Activated CD8-positive, alpha-beta T cell treated with anti-CD3 and anti-CD28 coated beads for 36 hours (primary cell): Measurements from ENCODE around the gene ATP8A1. TPM values are rescaled to one million over a fixed set of nuclear protein-coding genes. Genes with fewer than 3 reads are reported as not detected.

ENCODE experiments used
- ATAC-seq: fragments of 200-7000 bp; cut with Tn5 transposase; one replicate; pipeline ENCODE4 v1.10.0; 2021; ENCODE audit warnings: mild to moderate bottlenecking, moderate library complexity
- CTCF ChIA-PET: fragments of 350-600 bp; sonication (Branson Sonifier 250); formaldehyde crosslinking; loops from one replicate; lab custom pipeline; 2021; ENCODE audit warnings: antibody characterized with exemption; lab: Charles Lee
- POLR2A ChIA-PET: fragments of 350-600 bp; sonication (Branson Sonifier 250); formaldehyde crosslinking; loops from one replicate; lab custom pipeline; 2021; ENCODE audit warnings: antibody characterized with exemption; lab: Charles Lee
- DNase-seq: peaks from one replicate; pipeline ENCODE4 v3.0.0-alpha.2; 2020
- H3K27ac Mint-ChIP-seq: one replicate; pipeline ENCODE4 v1.8.0; 2021; ENCODE audit warnings: mild to moderate bottlenecking, mixed read lengths
- H3K27me3 Mint-ChIP-seq: one replicate; pipeline ENCODE4 v1.8.0; 2021; ENCODE audit warnings: mixed read lengths
- H3K36me3 Mint-ChIP-seq: one replicate; pipeline ENCODE4 v1.8.0; 2021; ENCODE audit warnings: low read depth, mixed read lengths
- H3K4me1 Mint-ChIP-seq: one replicate; pipeline ENCODE4 v1.8.0; 2021; ENCODE audit warnings: low read depth, mixed read lengths
- H3K4me3 Mint-ChIP-seq: one replicate; pipeline ENCODE4 v1.8.0; 2021; ENCODE audit warnings: mild to moderate bottlenecking, moderate library complexity, mixed read lengths
- H3K9me3 Mint-ChIP-seq: one replicate; pipeline ENCODE4 v1.8.0; 2021; ENCODE audit warnings: mixed read lengths
- intact Hi-C: fragments of 100-400 bp; cut with micrococcal nuclease; formaldehyde crosslinking; loops from one replicate; pipeline ENCODE4 v1.10.0; 2022
- total RNA-seq, 2 experiments: library from RNA; stranded (reverse); gene quantifications; one replicate each; pipeline ENCODE4 v1.2.3, GENCODE V29; 2021
- TF ChIP-seq, protein P1 (sequence below): fragments of 200-600 bp; IDR thresholded peaks from one replicate; pipeline ENCODE4 v1.8.0; 2022; ENCODE audit warnings: antibody characterized with exemption, mild to moderate bottlenecking

The ATP8A1 gene
- total RNA-seq, 2 experiments from 2014 or later = 28.1 to 30.7 TPM

DNA sequence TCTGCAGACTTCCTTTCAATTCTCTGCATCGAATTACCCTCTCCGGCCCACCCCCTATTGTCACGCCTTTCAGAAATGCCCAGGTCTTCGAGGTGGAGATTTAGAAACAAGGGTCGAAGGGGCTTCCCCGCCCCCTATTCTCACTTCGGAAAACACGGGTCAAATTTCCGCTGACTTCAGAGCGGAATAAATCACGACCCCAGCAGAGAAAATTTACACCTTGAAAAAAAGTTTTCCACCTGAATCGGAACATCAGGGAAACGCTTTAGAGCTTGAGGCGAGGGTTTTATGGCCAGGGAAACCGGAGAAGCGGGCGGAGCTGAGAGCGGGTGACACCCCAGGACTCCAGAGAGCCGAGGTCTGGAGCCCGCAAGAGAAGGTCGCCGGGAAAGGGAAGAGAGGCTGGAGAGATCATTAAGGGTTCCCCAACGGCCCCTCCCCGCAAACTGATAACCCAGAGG is 258.0 kb downstream of the ATP8A1 start:
- intact Hi-C loops = no loop called here
- ATAC-seq (no peak), DNase-seq (peak; percentile 26)
- H3K36me3 Mint-ChIP-seq = no peaks in the 10 kb centered on the region
- POLR2A ChIA-PET = no interaction called here
- H3K27me3 Mint-ChIP-seq = peaks cover 59% of the 10 kb centered on the region
- H3K9me3 Mint-ChIP-seq = no peaks in the 10 kb centered on the region
- TF ChIP-seq, protein P1, sequence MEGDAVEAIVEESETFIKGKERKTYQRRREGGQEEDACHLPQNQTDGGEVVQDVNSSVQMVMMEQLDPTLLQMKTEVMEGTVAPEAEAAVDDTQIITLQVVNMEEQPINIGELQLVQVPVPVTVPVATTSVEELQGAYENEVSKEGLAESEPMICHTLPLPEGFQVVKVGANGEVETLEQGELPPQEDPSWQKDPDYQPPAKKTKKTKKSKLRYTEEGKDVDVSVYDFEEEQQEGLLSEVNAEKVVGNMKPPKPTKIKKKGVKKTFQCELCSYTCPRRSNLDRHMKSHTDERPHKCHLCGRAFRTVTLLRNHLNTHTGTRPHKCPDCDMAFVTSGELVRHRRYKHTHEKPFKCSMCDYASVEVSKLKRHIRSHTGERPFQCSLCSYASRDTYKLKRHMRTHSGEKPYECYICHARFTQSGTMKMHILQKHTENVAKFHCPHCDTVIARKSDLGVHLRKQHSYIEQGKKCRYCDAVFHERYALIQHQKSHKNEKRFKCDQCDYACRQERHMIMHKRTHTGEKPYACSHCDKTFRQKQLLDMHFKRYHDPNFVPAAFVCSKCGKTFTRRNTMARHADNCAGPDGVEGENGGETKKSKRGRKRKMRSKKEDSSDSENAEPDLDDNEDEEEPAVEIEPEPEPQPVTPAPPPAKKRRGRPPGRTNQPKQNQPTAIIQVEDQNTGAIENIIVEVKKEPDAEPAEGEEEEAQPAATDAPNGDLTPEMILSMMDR = no peak
- H3K4me3 Mint-ChIP-seq = peak overlapping the region; percentile 62
- H3K27ac Mint-ChIP-seq = no peak overlapping the region
- H3K4me1 Mint-ChIP-seq = peaks cover 21% of the 10 kb centered on the region
- CTCF ChIA-PET = interaction anchor here (1.4 kb wide), 1 partner anchor 121 kb away, joined by 4 read pairs; no protein-coding TSS in a partner anchor

GRCh38 chr4:42398171-42398870 is 258.6 kb downstream of the ATP8A1 start:
- Mint-ChIP-seq H3K4me3 (peak overlapping the region; percentile 62), H3K36me3 (no peaks in the 10 kb centered on the region), H3K27ac (no peak overlapping the region), H3K27me3 (peaks cover 60% of the 10 kb centered on the region), H3K4me1 (peaks cover 21% of the 10 kb centered on the region), H3K9me3 (no peaks in the 10 kb centered on the region)
- POLR2A ChIA-PET = no interaction called here
- CTCF ChIA-PET = interaction anchor here (1.4 kb wide), 1 partner anchor 121 kb away, joined by 4 read pairs; no protein-coding TSS in a partner anchor
- intact Hi-C loops = no loop called here
- ATAC-seq (peak; percentile 66), DNase-seq (peak; percentile 37)
- TF ChIP-seq, protein P1 = no peak

DNA sequence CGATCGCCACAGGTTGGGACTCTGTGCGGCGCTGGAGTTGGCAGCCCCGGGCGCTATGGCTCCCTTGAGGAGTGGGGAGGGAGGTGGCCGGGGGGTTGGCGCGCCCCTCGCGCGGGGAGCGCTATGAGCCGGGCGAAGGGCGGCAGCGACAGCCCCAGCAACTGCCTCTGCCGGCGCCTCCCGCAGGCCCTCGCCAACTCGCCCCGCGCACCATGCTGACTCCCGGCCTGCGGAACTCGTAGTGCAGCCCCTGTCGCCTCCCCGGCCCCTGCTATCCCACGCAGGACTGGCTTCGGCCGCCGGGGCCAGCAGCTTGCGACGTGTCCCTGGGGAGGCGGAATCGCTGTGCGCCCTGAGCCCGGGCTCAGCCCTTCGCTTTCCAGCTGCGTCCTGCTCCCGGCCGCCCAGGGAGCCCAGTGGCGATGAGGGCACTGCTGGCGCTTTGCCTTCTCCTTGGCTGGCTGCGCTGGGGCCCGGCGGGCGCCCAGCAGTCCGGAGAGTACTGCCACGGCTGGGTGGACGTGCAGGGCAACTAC is 259.2 kb downstream of the ATP8A1 start:
- peak; percentile 37 for ATAC-seq
- Mint-ChIP-seq H3K9me3 (no peaks in the 10 kb centered on the region), H3K27me3 (peaks cover 60% of the 10 kb centered on the region), H3K4me3 (peak overlapping the region; percentile 67), H3K4me1 (peaks cover 21% of the 10 kb centered on the region), H3K36me3 (no peaks in the 10 kb centered on the region), H3K27ac (no peak overlapping the region)
- ChIA-PET CTCF (interaction anchor here (1.0 kb wide), 1 partner anchor 122 kb away, joined by 4 read pairs; no protein-coding TSS in a partner anchor), POLR2A (no interaction called here)
- DNase-seq = peak; percentile 17
- intact Hi-C loops = no loop called here
- TF ChIP-seq, protein P1 = no peak

DNA sequence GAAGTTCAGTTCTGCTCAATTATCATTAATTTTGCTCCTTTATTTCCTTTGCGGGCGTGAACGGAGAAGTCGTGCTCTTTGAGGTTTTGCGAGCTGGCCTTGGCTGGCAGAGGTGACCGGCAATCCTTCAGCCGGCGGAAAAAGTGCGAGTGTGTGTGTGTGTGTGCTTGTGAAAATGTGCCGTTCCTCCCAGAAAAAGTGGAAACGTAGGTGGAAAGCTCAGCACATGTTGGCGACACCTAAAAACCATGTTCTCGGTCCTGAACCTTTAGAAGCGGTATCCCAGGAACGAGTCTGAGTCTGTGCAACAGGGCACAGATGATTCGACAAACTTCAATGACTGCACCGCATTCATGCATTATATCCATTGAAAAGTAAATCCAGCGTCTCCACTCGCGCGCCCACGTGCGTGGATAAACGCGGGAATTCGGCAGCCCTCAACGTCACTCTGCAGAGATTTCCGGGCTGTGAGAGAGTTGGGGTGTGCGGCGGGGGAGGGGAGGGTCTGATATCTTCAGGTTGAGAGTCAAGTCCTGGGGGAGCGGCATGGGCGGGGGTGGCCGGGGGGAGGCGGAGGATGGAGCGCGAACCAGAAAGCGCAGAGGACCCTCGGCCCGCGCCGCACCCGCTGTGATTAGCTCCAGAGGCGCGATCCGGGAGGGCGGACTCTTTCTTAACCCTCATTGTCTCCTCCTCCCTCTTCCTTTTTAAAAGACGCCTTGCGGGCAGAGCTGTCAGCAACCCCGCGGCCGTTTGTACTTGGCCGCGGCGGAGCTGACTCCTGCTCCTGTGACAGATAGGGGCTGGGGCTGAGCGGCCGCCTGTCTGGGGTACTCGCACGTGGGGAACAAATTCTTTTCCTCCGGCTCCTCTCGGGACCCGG is 259.9 kb downstream of the ATP8A1 start, which contains the start of gene SHISA3:
Gene SHISA3 (plus strand): TSS at position 737 of the 883 bp plus-strand sequence. CDS start 569 bp downstream, outside the sequence.
- CTCF ChIA-PET = interaction anchor here (1.0 to 1.4 kb wide), 2 partner anchors 115 to 123 kb away, joined by 3 to 4 read pairs; no protein-coding TSS in a partner anchor
- peaks cover 21% of the 10 kb centered on the region for H3K4me1 Mint-ChIP-seq
- peak; percentile 50 for DNase-seq
- H3K27ac Mint-ChIP-seq = no peak within 1 kb of the TSS
- H3K27me3 Mint-ChIP-seq = peaks cover 57% of the 10 kb centered on the region
- H3K36me3 Mint-ChIP-seq = no peaks in the 10 kb centered on the region
- peak; percentile 77 for ATAC-seq
- no peaks in the 10 kb centered on the region for H3K9me3 Mint-ChIP-seq
- H3K4me3 Mint-ChIP-seq = peak within 1 kb of the TSS; percentile 67
- intact Hi-C loops = no loop called here
- POLR2A ChIA-PET = no interaction called here
- TF ChIP-seq, protein P1 = no peak
